Keratinocyte (primary cell): ENCODE results near the gene MRPL38. TPM values are rescaled to one million over a fixed set of nuclear protein-coding genes. Genes with fewer than 3 reads are reported as not detected.

Experiments
- DNase-seq: peaks from one replicate; pipeline ENCODE4 v3.0.0-alpha.2; 2011; ENCODE audit warnings: low read depth, missing footprints, low spot score
- FAIRE-seq: peaks from 2 replicates; lab custom pipeline; 2011; peaks lifted over from hg19 to GRCh38; lab: Jason Lieb, UNC
- H2AFZ ChIP-seq: 2 replicates; pipeline ENCODE4 v1.6.0; 2012; ENCODE audit warnings: low read length, control low read depth, inconsistent platforms; ENCODE audit not compliant: control insufficient read depth
- H3K27ac ChIP-seq: 2 replicates; pipeline ENCODE4 v1.5.1; 2011; ENCODE audit warnings: low read length; ENCODE audit not compliant: control insufficient read depth, insufficient read depth
- H3K27me3 ChIP-seq: 3 replicates; pipeline ENCODE4 v1.6.0; 2011; ENCODE audit warnings: low read length; ENCODE audit not compliant: control insufficient read depth, insufficient read depth; ENCODE audit errors: extremely low read depth
- H3K36me3 ChIP-seq, 2 experiments: 2 replicates in 1 of 2; 3 replicates in 1 of 2; pipeline ENCODE4 v1.5.1; 2011; ENCODE audit warnings: low read length in 2 of 2, mild to moderate bottlenecking in 1 of 2; ENCODE audit not compliant: control insufficient read depth in 2 of 2, insufficient read depth in 2 of 2; ENCODE audit errors: extremely low read depth in 1 of 2
- H3K4me1 ChIP-seq: 3 replicates; pipeline ENCODE4 v1.5.1; 2011; ENCODE audit warnings: low read length; ENCODE audit not compliant: control insufficient read depth, insufficient read depth; ENCODE audit errors: extremely low read depth
- H3K4me2 ChIP-seq: 3 replicates; pipeline ENCODE4 v1.6.0; 2011; ENCODE audit warnings: low read depth, low read length; ENCODE audit not compliant: control insufficient read depth, insufficient read depth; ENCODE audit errors: extremely low read depth
- H3K4me3 ChIP-seq, 3 experiments: fragments of 200-600 bp in 1 of 3; sonication (generic) in 1 of 3; 2 replicates in 2 of 3; 3 replicates in 1 of 3; pipeline ENCODE4 v1.5.1; 2011 to 2016; ENCODE audit warnings: low read length in 3 of 3, mild to moderate bottlenecking in 3 of 3, control low read depth in 2 of 3, inconsistent platforms in 1 of 3, low read depth in 1 of 3, mixed read lengths in 1 of 3, mixed run types in 1 of 3, moderate library complexity in 1 of 3; ENCODE audit not compliant: control insufficient read depth in 2 of 3, insufficient read depth in 2 of 3; ENCODE audit errors: extremely low read depth in 1 of 3
- H3K79me2 ChIP-seq: 2 replicates; pipeline ENCODE4 v1.6.0; 2012; ENCODE audit warnings: low read length; ENCODE audit not compliant: control insufficient read depth, insufficient read depth
- H3K9ac ChIP-seq: 3 replicates; pipeline ENCODE4 v1.6.0; 2011; ENCODE audit warnings: low read length; ENCODE audit not compliant: control insufficient read depth, insufficient read depth; ENCODE audit errors: extremely low read depth
- H3K9me1 ChIP-seq: 3 replicates; pipeline ENCODE4 v1.6.0; 2011; ENCODE audit warnings: low read length; ENCODE audit not compliant: control insufficient read depth, insufficient read depth; ENCODE audit errors: extremely low read depth
- H3K9me3 ChIP-seq: 2 replicates; pipeline ENCODE4 v1.5.1; 2012; ENCODE audit warnings: low read depth, low read length; ENCODE audit not compliant: control insufficient read depth
- H4K20me1 ChIP-seq: 3 replicates; pipeline ENCODE4 v1.6.0; 2011; ENCODE audit warnings: low read length; ENCODE audit not compliant: control insufficient read depth, insufficient read depth; ENCODE audit errors: extremely low read depth
- CTCF ChIP-seq, 3 experiments: IDR thresholded peaks in 1 of 3; conservative IDR thresholded peaks in 1 of 3; optimal IDR thresholded peaks in 1 of 3; 2 replicates in 2 of 3; 3 replicates in 1 of 3; pipeline versions ENCODE3 to v1.5.1; 2011; ENCODE audit warnings: low read length in 3 of 3, mild to moderate bottlenecking in 3 of 3, moderate library complexity in 2 of 3, control low read depth in 1 of 3, inconsistent platforms in 1 of 3; ENCODE audit not compliant: insufficient read depth in 2 of 3; ENCODE audit errors: extremely low read depth in 1 of 3
- EZH2 ChIP-seq: IDR thresholded peaks from one replicate; pipeline ENCODE4 v1.6.1; 2012; ENCODE audit warnings: inconsistent platforms, mild to moderate bottlenecking, low read length, moderate library complexity
- dilution Hi-C: fragments of 300-500 bp; cut with MboI; formaldehyde crosslinking; loops from one replicate; pipeline ENCODE4 v1.7.0; 2020; ENCODE audit warnings: low sequenced_read_pairs; ENCODE audit not compliant: extremely low pct_ligation_motif_present
- polyA plus RNA-seq, 5 experiments: library from polyadenylated mRNA; depleted of rRNA in 3 of 5; stranded (reverse) in 3 of 5; stranded (forward) in 1 of 5; unstranded in 1 of 5; fragments of >200 nt; gene quantifications; 1 replicate in 1 of 5; 2 replicates in 3 of 5; 3 replicates in 1 of 5; pipeline versions ENCODE4 v1.2.1 to v1.2.3, GENCODE V29; 2011 to 2012; ENCODE audit warnings: missing spikeins in 2 of 5, low read depth in 1 of 5, low replicate concordance in 1 of 5

The MRPL38 gene
- polyA plus RNA-seq, 1 donor (not counting 4 experiments of a cell fraction or from before 2014, with no cell fraction given), result 25.2 TPM

- peaks cover 41% of the 10 kb centered on the region for H3K4me1 ChIP-seq
- no peaks in the 10 kb centered on the region for H4K20me1 ChIP-seq
- no peaks in the 10 kb centered on the region for H3K9me3 ChIP-seq
- peak overlapping the region; percentile 86 for H3K27ac ChIP-seq
- peak overlapping the region; percentile 74 for H3K4me2 ChIP-seq
- no peaks in the 10 kb centered on the region for H3K27me3 ChIP-seq
- peak overlapping the region; percentile 6 for H2AFZ ChIP-seq
- TF ChIP-seq CTCF (optimal IDR thresholded peaks at IDR 0.05 in 1 of 3, IDR thresholded peaks at IDR 0.05 in 1 of 3, conservative IDR thresholded peaks at IDR 0.05 in 1 of 3; ENCODE audit: extremely low read depth in 1 of 3, insufficient read depth in 2 of 3, low read length in 3 of 3), result peak; percentile 23 to 37 (median 35)
- no peak for TF ChIP-seq EZH2
- dilution Hi-C loops, result no loop called here
- peak overlapping the region; percentile 83 for H3K9ac ChIP-seq
- H3K79me2 ChIP-seq, result no peaks in the 10 kb centered on the region
- no peaks in the 10 kb centered on the region for H3K36me3 ChIP-seq
- H3K9me1 ChIP-seq, result no peaks in the 10 kb centered on the region
- peak; percentile 79 for DNase-seq
- no peak for FAIRE-seq
- peak overlapping the region; percentile 43 to 84 (median 57) for H3K4me3 ChIP-seq
Measured at GRCh38 chr17:75876190-75876937, 28.3 kb downstream of the MRPL38 start.

- Histone ChIP-seq H3K4me2 (peak overlapping the region; percentile 74), H3K4me3 (peak overlapping the region in 1 of 3 experiments; percentile 24), H3K79me2 (no peaks in the 10 kb centered on the region), H3K9me1 (no peaks in the 10 kb centered on the region), H3K27me3 (no peaks in the 10 kb centered on the region), H3K4me1 (peaks cover 41% of the 10 kb centered on the region), H2AFZ (peak overlapping the region; percentile 6), H3K9ac (peak overlapping the region; percentile 83), H3K36me3 (no peaks in the 10 kb centered on the region), H3K27ac (peak overlapping the region; percentile 86), H3K9me3 (no peaks in the 10 kb centered on the region), H4K20me1 (no peaks in the 10 kb centered on the region)
- dilution Hi-C loops, result no loop called here
- FAIRE-seq (peak; percentile 44), DNase-seq (no peak)
- TF ChIP-seq EZH2 (no peak), CTCF (optimal IDR thresholded peaks at IDR 0.05 in 1 of 3, IDR thresholded peaks at IDR 0.05 in 1 of 3, conservative IDR thresholded peaks at IDR 0.05 in 1 of 3; ENCODE audit: extremely low read depth in 1 of 3, insufficient read depth in 2 of 3, low read length in 3 of 3) (no peak)
Measured at GRCh38 chr17:75875940-75876189, 28.8 kb downstream of the MRPL38 start.
